HG02623 (cell line): ENCODE results near the gene CYB561D2.
"Not testable (repeated sequence)": the region's sequence is repeated elsewhere in the genome, so short reads cannot be mapped to it uniquely, and the experiment has no call there.

Experiments
- ATAC-seq: cut with Tn5 transposase; IDR thresholded peaks from one replicate; pipeline ENCODE4 v1.9.1; 2021; ENCODE audit warnings: moderate library complexity; ENCODE audit not compliant: unreplicated experiment

CYB561D2 gene

GRCh38 chr3:50350527-50351322 is at the start of gene CYB561D2, which contains the start of gene NPRL2:
Gene CYB561D2, plus strand, starts transcription at chr3:50350862. Its CDS starts 572 bp downstream, at chr3:50351434.
Gene NPRL2, minus strand, starts transcription at chr3:50350775. Its CDS starts 123 bp downstream, at chr3:50350652.
- ATAC-seq = peak; percentile 90

GRCh38 chr3:50302095-50303012 is 48.3 kb upstream of the CYB561D2 start:
- ATAC-seq = no peak

GRCh38 chr3:50303013-50303815 is 47.4 kb upstream of the CYB561D2 start, which contains the start of gene HYAL1:
Gene HYAL1, minus strand, starts transcription at chr3:50303574. Its CDS starts 618 bp downstream, at chr3:50302956.
- no peak for ATAC-seq

GRCh38 chr3:50304601-50305000 is 46.1 kb upstream of the CYB561D2 start:
- ATAC-seq = no peak

GRCh38 chr3:50312041-50312440 is 38.6 kb upstream of the CYB561D2 start:
- ATAC-seq = not testable (repeated sequence)

- ATAC-seq = no peak
Observed at GRCh38 chr3:50314342-50314741, 36.3 kb upstream of the CYB561D2 start.

GRCh38 chr3:50314816-50315215 is 35.8 kb upstream of the CYB561D2 start:
- no peak for ATAC-seq

- no peak for ATAC-seq
Observed at GRCh38 chr3:50316657-50317242, 33.9 kb upstream of the CYB561D2 start.

- ATAC-seq = no peak
Observed at GRCh38 chr3:50317300-50317699, 33.4 kb upstream of the CYB561D2 start.

- no peak for ATAC-seq
Observed at GRCh38 chr3:50318163-50318562, 32.5 kb upstream of the CYB561D2 start.

GRCh38 chr3:50318615-50319014 is 32.0 kb upstream of the CYB561D2 start:
- no peak for ATAC-seq

- no peak for ATAC-seq
Observed at GRCh38 chr3:50319181-50319893, 31.3 kb upstream of the CYB561D2 start.

- ATAC-seq = no peak
Observed at GRCh38 chr3:50319894-50320625, 30.6 kb upstream of the CYB561D2 start.

GRCh38 chr3:50320853-50321335 is 29.8 kb upstream of the CYB561D2 start:
- ATAC-seq = peak; percentile 42

GRCh38 chr3:50321336-50322114 is 29.1 kb upstream of the CYB561D2 start:
- peak; percentile 79 for ATAC-seq

GRCh38 chr3:50322115-50322385 is 28.6 kb upstream of the CYB561D2 start:
- no peak for ATAC-seq

GRCh38 chr3:50322386-50323091 is 28.1 kb upstream of the CYB561D2 start, which contains the start of gene HYAL2:
Gene HYAL2, minus strand, starts transcription at chr3:50322745. Its CDS starts 2,256 bp downstream, at chr3:50320489.
- ATAC-seq = no peak
